ENCODE results near the gene TUBA8.
"Not testable (repeated sequence)": the region's sequence is repeated elsewhere in the genome, so short reads cannot be mapped to it uniquely, and the experiment has no call there.

The TUBA8 gene

GRCh38 chr22:18136563-18137320, 26.1 kb downstream of the TUBA8 start:
- peak; percentile 89 for DNase-seq

- DNase-seq, result not testable (repeated sequence)
Measured at GRCh38 chr22:18141004-18141403, 30.4 kb downstream of the TUBA8 start.

- no peak for DNase-seq
Measured at GRCh38 chr22:18144105-18144504, 33.5 kb downstream of the TUBA8 start.

GRCh38 chr22:18145676-18146388, 35.2 kb downstream of the TUBA8 start:
- DNase-seq, result no peak

- DNase-seq, result no peak
Measured at GRCh38 chr22:18146389-18146753, 35.8 kb downstream of the TUBA8 start.

GRCh38 chr22:18147791-18148190, 37.2 kb downstream of the TUBA8 start:
- no peak for DNase-seq

- DNase-seq, result no peak
Measured at GRCh38 chr22:18148293-18148965, 37.8 kb downstream of the TUBA8 start.

- DNase-seq, result no peak
Measured at GRCh38 chr22:18152519-18152918, 41.9 kb downstream of the TUBA8 start.

GRCh38 chr22:18154821-18155390, 44.3 kb downstream of the TUBA8 start:
- no peak for DNase-seq

GRCh38 chr22:18155546-18155945, 44.9 kb downstream of the TUBA8 start:
- not testable (repeated sequence) for DNase-seq

- DNase-seq, result peak; percentile 84
Measured at GRCh38 chr22:18156878-18157713, 46.5 kb downstream of the TUBA8 start.

- no peak for DNase-seq
Measured at GRCh38 chr22:18157714-18158028, 47.1 kb downstream of the TUBA8 start.

- not testable (repeated sequence) for DNase-seq
Measured at GRCh38 chr22:18160641-18161040, 50.0 kb downstream of the TUBA8 start.

GRCh38 chr22:18163843-18164242, 53.2 kb downstream of the TUBA8 start:
- peak; percentile 85 for DNase-seq

GRCh38 chr22:18164584-18164983, 54.0 kb downstream of the TUBA8 start:
- DNase-seq, result peak; percentile 94

GRCh38 chr22:18165356-18165755, 54.7 kb downstream of the TUBA8 start:
- DNase-seq, result not testable (repeated sequence)

GRCh38 chr22:18170284-18170683, 59.7 kb downstream of the TUBA8 start:
- DNase-seq, result not testable (repeated sequence)

GRCh38 chr22:18172203-18172602, 61.6 kb downstream of the TUBA8 start:
- DNase-seq, result not testable (repeated sequence)

- DNase-seq, result not testable (repeated sequence)
Measured at GRCh38 chr22:18172776-18173175, 62.2 kb downstream of the TUBA8 start.

- not testable (repeated sequence) for DNase-seq
Measured at GRCh38 chr22:18173441-18173840, 62.8 kb downstream of the TUBA8 start.

Measured in NCI-H69 (cell line).